ENCODE results near the gene ATP6V1F.

ATP6V1F gene

GRCh38 chr7:128849156-128849515, 13.5 kb upstream of the ATP6V1F start:
- DNase-seq: no peak

- DNase-seq: no peak
Observed at GRCh38 chr7:128849804-128850490, 12.7 kb upstream of the ATP6V1F start.

- DNase-seq: no peak
Observed at GRCh38 chr7:128852537-128853254, 10.0 kb upstream of the ATP6V1F start.

- no peak for DNase-seq
Observed at GRCh38 chr7:128853799-128854198, 8.9 kb upstream of the ATP6V1F start.

GRCh38 chr7:128854396-128854795, 8.3 kb upstream of the ATP6V1F start:
- DNase-seq: no peak

GRCh38 chr7:128855559-128855958, 7.1 kb upstream of the ATP6V1F start:
- no peak for DNase-seq

- no peak for DNase-seq
Observed at GRCh38 chr7:128856001-128856718, 6.5 kb upstream of the ATP6V1F start.

- no peak for DNase-seq
Observed at GRCh38 chr7:128858380-128859231, 4.0 kb upstream of the ATP6V1F start.

- no peak for DNase-seq
Observed at GRCh38 chr7:128859232-128860157, 3.2 kb upstream of the ATP6V1F start.

GRCh38 chr7:128860158-128861073, 2.2 kb upstream of the ATP6V1F start:
- DNase-seq: no peak

- DNase-seq: no peak
Observed at GRCh38 chr7:128861957-128862570, 592 bp upstream of the ATP6V1F start.

- peak; percentile 55 for DNase-seq
Observed at GRCh38 chr7:128863433-128863989, 855 bp downstream of the ATP6V1F start.

GRCh38 chr7:128865303-128865702, 2.6 kb downstream of the ATP6V1F start:
- no peak for DNase-seq

GRCh38 chr7:128865996-128866877, 3.6 kb downstream of the ATP6V1F start:
- DNase-seq: no peak

- no peak for DNase-seq
Observed at GRCh38 chr7:128867241-128867640, 4.6 kb downstream of the ATP6V1F start.

- DNase-seq: no peak
Observed at GRCh38 chr7:128867842-128868623, 5.4 kb downstream of the ATP6V1F start.

- no peak for DNase-seq
Observed at GRCh38 chr7:128868624-128869137, 6.0 kb downstream of the ATP6V1F start.

Measured in activated naive CD4-positive, alpha-beta T cell treated with anti-CD3 and anti-CD28 coated beads, Interleukin-2, amount 50 U/mL, for 16 hours (primary cell).